Panc1 (cell line): ENCODE results near the gene CCR5AS.

Experiments
- CTCF ChIP-seq: fragments of 450-650 bp; IDR thresholded peaks from 2 replicates; pipeline ENCODE4 v1.5.1; 2017; ENCODE audit warnings: mild to moderate bottlenecking
- POLR2AphosphoS5 ChIP-seq: IDR thresholded peaks from 2 replicates; pipeline ENCODE4 v1.6.1; 2012; ENCODE audit warnings: mild to moderate bottlenecking, low read depth, low read length, moderate library complexity
- REST ChIP-seq, 2 experiments: IDR thresholded peaks; 2 replicates each; pipeline ENCODE4 v1.6.1; 2011 to 2012; ENCODE audit warnings: low read depth in 2 of 2, control low read depth in 1 of 2, low read length in 1 of 2, mild to moderate bottlenecking in 1 of 2, moderate library complexity in 1 of 2; ENCODE audit not compliant: insufficient read depth in 1 of 2
- SIN3A ChIP-seq: IDR thresholded peaks from 2 replicates; pipeline ENCODE4 v1.6.1; 2012; ENCODE audit warnings: low read depth, mild to moderate bottlenecking, low read length, moderate library complexity, borderline replicate concordance; ENCODE audit not compliant: insufficient read depth
- TCF7L2 ChIP-seq: IDR thresholded peaks from 2 replicates; pipeline ENCODE4 v1.6.1; 2011; ENCODE audit warnings: mild to moderate bottlenecking, low read depth, low read length, inconsistent platforms

GRCh38 chr3:46348823-46349482, 57.9 kb downstream of the CCR5AS start:
- no peak for TF ChIP-seq POLR2AphosphoS5
- no peak for TF ChIP-seq CTCF
- no peak for TF ChIP-seq REST (IDR thresholded peaks at IDR 0.05; ENCODE audit: insufficient read depth in 1 of 2, low read depth in 2 of 2, low read length in 1 of 2)
- no peak for TF ChIP-seq SIN3A
- TF ChIP-seq TCF7L2 = no peak
